Right renal cortex interstitium (tissue), 3 donors: ENCODE measurements around the gene ZNF106. TPM values are rescaled to one million over a fixed set of nuclear protein-coding genes. Genes with fewer than 3 reads are reported as not detected.

Experiments
- DNase-seq, 3 donors: peaks; one replicate each; pipeline ENCODE4 v3.0.0-alpha.2; 2013; ENCODE audit warnings: low read depth in 3 of 3, low spot score in 2 of 3
- polyA plus RNA-seq, 3 donors: library from polyadenylated mRNA; unstranded; fragments of 120-200 nt; gene quantifications; one replicate each; pipeline ENCODE4 v1.2.1, GENCODE V29; 2013; ENCODE audit not compliant: insufficient read length in 3 of 3

The ZNF106 gene
- polyA plus RNA-seq, 3 donors, result 47.1 to 50.6 (median 50.5) TPM

GRCh38 chr15:42373936-42374335 lies 117.0 kb downstream of the ZNF106 start:
- DNase-seq, result no peak

GRCh38 chr15:42373274-42373673 lies 117.7 kb downstream of the ZNF106 start:
- DNase-seq, result no peak

GRCh38 chr15:42371096-42371495 lies 119.8 kb downstream of the ZNF106 start:
- DNase-seq, result no peak

- no peak for DNase-seq
Measured at GRCh38 chr15:42368096-42368495, 122.8 kb downstream of the ZNF106 start.

GRCh38 chr15:42367041-42367440 lies 123.9 kb downstream of the ZNF106 start:
- DNase-seq, result no peak

- no peak for DNase-seq
Measured at GRCh38 chr15:42365921-42366550, 124.9 kb downstream of the ZNF106 start.

GRCh38 chr15:42364529-42364928 lies 126.4 kb downstream of the ZNF106 start:
- DNase-seq, result no peak

GRCh38 chr15:42363942-42364341 lies 127.0 kb downstream of the ZNF106 start:
- DNase-seq, result no peak

- no peak for DNase-seq
Measured at GRCh38 chr15:42363487-42363886, 127.5 kb downstream of the ZNF106 start.

Other genes with a start within 250 kb of the ZNF106 start
- gene GANC, start 217.9 kb downstream of the ZNF106 start, polyA plus RNA-seq, result 10 to 100 TPM; 23.6 to 35.6 (median 25.9) TPM
- 10 to 100 TPM; 55.6 to 60.9 (median 58.7) TPM for gene TMEM87A, start 217.7 kb downstream of the ZNF106 start, polyA plus RNA-seq
- 10 to 100 TPM; 23.9 to 31.8 (median 24.6) TPM for gene CAPN3, start 131.6 kb downstream of the ZNF106 start, polyA plus RNA-seq
- gene SNAP23, start 4.5 kb upstream of the ZNF106 start, polyA plus RNA-seq, result 100 to 1,000 TPM; 117 to 123 (median 120) TPM
- gene LRRC57, start 57.7 kb upstream of the ZNF106 start, polyA plus RNA-seq, result 10 to 100 TPM; 21.8 to 23.8 (median 23.5) TPM
- gene HAUS2, start 57.7 kb upstream of the ZNF106 start, polyA plus RNA-seq, result 10 to 100 TPM; 21.9 to 25.7 (median 24.9) TPM
- gene STARD9, start 84.5 kb upstream of the ZNF106 start, polyA plus RNA-seq, result 1 to 10 TPM; 7.5 to 9.4 (median 7.5) TPM
- 10 to 100 TPM; 14.5 to 15.4 (median 14.6) TPM for gene CDAN1, start 246.0 kb upstream of the ZNF106 start, polyA plus RNA-seq